AML-193 (cell line): ENCODE measurements around the gene ARL13A.
"Not testable (repeated sequence)": the region's sequence is repeated elsewhere in the genome, so short reads cannot be mapped to it uniquely, and the experiment has no call there.

Experiments used
- DNase-seq, 2 experiments: peaks; one replicate each; lab custom pipeline; 2025; lab: John Stamatoyannopoulos, UW

ARL13A gene

DNA sequence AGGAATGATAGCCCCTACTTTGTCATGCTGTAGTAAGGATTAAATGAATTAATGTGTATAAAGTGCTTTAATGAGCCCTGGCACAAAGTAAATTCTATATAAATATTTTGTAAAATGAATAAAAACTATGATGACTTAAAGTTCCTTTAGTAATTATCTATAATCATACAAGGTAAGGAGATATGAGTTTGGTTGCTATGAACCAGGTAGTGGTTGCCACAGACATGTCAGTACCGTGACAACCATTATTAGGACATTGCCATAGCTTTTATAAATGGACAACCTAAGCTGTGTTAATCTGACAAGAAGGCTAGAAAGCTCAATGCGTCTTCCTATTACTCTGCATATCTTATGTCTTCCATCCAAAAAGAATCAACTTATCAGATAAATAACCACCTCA is at the start of gene ARL13A:
Gene ARL13A, plus strand, starts transcription at position 301 of the 400 bp plus-strand sequence. CDS start 3,982 bp downstream, outside the sequence.
- no peak for DNase-seq

DNA sequence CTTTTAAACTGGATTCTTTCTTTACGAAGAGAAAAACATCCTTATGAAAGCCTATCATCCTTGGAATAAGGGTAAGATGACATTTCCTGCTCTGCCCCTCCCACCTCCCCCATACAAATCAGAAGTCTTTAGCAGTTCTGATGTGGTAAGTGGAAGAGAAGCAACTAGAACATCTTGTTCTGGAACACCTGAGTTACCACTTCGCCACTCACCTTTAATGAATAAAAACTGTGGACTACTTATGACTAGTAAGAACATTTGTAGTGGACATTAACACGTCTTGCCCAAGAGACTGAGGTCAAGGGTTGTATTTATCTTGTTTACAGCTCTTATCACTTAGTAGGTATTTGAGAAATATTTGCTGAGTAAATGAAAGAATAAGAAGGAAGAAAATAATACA is 45.1 kb upstream of the ARL13A start:
- no peak for DNase-seq

DNA sequence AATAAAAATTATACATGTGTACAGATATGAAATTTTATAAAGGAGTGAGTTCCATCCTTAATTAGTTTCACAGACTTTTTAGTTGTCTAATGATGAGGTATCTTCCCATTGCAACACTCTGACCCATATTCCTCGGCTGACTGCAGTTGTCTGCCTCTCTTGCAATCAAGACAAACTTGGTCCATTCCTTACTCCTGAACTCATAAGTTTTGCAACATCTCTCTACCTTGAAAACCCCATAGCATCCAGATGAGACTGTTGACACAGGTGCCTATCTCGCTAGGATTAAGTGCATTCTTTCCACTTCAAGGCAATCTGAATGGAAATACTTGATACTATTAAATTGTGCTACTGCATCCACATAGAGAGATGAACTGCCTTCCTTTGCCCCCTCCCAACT is 43.1 kb upstream of the ARL13A start:
- no peak for DNase-seq

DNA sequence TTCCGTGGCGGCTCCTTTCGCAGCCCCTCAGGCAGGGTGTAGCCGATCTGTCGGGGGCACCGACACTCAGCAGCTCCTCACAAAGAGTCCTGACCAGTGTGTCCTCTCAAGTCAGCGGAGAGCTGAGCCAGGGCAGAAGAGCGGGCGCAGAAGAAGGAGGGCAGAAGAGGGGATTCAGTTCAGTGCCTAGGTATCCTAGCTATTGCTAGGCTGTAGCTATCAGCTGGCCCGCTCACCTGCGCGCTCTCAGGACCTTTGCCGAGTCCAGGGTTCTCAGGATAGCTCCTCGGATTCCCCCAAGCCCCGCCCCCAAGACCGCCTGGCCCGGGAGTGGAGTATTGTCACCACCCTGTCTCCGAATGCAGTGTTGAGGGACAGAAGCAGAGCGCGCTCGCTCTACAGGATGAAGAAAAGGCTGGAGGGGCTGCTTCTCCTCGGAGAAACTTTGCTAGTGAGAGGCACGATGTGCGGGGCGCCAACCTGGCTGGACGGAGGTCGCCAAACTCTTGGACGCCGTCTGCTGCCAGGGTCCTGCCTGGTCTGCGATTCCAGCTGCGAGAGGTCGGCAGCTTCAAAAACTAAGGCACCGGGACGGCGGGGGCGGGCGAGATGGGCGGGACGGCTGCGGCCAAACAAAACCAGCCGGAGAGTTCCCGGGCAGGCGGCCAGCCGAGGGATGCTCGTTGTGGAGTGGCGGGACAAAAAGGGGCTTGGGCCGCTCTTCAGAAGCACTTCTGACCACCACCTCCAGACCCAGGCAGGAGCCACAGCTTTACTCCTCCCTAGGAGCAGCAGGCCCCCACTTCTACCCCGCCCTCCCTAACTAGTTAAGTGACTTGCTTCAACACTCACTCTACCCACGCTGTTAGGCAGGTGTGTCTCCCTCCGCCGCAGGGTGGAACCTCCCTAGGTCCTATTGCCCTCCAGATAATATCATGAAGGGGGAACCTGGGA is 40.6 kb upstream of the ARL13A start, which contains the start of gene XKRX:
Gene XKRX, minus strand, starts transcription at position 258 of the 954 bp plus-strand sequence. CDS start 613 bp downstream, outside the sequence.
- no peak for DNase-seq

DNA sequence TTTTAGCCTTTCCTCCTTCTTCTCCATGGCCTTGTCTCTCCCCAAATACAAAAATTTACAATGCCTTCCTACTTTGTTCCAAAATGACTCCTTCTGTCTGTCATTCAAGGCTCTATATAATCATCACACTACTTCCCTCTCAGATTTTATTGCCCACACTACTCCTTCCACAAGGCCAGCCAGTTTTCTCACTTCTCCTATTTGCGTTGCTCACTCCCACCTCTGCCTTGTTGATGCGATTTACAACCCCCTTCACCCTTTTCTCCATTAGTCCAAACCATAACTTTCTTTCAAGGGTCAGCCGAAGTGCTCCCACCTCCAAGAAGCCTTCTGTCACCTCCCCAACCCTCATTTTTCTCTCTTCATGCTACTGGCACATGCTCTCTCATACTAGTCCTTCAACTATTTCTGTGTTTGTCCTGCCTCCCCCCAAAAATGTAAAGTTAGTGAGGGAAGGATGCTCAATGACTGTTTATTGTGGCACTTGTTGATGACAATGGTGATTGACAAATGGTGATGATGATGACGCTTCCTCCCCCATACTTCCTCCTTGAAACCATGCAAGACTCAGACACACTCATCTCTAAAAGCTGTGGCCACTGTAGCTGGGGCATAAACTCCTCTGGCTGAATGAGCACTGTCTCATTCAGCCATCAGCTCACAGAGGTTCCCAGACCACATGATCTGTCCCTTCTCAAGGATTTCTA is 38.1 kb upstream of the ARL13A start:
- no peak for DNase-seq

DNA sequence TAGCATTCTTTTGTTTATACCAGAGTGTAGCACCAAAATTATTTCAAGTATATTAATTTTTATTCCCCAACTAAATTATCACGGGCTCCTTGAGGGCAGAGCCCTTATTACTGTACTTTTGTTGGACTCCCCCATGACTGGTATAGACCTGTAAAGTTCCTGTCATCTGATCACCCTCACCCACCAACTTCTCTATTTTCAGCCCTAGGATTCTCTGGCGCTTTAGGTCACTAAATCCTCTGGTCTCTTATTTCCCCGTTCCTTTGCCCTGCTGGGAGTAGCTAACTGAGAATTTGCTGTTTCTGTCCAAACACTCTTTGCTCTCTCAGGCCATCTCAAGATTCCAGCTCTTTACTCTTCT is 37.6 kb upstream of the ARL13A start:
- no peak for DNase-seq

DNA sequence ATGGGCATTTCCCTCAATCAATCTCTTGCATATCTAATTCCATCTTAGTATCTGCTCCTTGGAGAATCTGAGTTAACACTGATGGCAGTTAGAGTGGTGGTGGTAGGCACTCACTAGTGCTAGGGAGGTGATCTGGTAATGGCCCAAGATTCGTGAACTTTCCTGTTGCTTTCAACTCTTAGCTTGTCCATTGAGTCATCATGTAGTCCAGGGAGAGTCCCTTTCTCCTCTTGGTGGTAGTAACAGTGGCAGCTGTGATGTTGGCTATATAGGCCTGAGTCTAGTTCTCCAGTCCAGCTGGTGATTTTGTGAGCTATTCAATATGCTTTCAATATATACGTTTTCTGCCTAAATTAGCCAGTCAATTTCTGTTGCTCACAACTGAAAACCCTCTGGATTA is 33.7 kb upstream of the ARL13A start:
- DNase-seq, result no peak

DNA sequence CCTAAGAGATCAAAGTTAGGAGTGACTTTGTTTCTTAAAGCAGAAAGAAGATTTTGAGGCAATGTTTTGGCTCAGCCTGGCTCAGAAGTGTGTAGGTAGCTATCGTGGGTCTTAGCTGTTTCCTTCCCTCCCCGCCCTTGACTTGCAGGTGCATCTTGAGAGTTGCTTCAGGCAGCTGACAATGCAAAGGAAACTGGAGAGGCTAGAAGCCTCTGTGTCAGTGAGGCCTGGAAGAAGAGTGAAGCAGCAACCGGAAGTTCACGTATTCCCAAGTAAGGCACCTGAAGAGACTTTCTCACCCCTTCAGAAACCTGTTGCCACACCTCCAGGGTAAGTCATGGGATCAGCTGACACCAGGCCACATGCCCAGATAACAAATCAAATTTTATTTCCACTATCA is 30.2 kb upstream of the ARL13A start:
- DNase-seq, result no peak

DNA sequence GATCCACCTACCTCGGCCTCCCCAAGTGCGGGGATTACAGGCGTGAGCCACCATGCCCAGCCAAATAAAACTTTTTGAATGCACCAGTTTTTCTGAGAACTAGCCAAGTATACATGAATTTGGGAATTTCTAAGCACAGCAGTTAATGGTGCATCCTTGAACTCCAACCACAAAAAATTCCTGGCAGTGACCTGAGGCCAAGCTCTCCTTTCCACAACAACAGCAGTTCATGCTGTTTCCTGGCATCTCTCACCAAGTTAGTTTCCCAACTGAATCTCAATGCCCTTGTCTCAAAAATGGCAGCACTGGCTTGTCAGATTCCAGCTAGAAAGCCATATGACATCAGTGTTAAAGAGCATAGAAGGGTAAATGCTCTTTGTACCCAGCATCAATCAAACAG is 24.9 kb upstream of the ARL13A start:
- no peak for DNase-seq

DNA sequence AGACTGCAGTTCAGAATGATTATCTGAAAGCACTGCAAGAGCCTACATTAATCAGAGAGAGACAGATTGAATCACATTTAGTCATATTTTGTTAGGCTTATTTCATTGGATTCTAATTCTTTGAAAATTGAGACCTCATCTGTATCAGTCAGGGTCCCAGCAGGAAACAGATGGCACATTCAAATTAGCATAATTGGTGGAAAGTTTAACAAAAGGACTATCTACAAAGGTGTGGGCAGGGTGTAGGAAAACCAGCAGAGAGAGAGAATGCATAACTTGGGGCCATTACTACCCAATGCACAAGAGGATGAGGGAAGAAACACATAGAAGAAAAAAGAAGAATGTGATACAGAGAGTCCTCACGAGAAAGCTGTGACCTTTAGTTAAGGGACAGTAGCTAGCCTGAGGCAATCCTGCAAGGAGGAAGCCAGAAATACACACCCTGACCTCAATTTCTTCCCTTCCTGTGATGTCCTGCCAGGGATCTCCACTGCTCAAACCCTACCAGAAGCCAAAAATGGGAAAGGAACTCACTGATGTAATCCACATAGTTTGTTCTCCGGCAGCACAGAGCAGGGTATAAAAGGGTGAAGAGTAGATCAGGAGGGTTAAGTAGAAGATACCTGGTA is 23.1 kb upstream of the ARL13A start:
- no peak for DNase-seq

DNA sequence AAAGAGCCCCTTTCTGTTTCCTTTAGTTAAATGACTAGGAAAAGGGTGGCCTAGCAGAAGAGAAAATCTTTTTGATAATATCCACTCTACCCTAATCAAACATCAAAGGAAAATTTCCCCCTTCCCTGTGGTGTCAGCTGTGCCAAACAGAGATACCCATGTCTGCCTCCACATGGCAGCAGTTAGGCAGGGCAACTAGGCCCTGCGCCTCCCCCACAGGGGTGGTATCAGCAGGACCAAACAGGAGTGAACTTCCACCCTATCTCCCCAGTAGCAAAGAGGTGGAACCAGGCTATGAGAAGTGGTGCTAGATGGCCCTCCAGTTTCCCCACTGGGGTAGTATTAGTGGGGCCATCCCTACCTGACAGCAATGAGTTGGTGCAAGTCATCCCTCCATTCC is 21.0 kb upstream of the ARL13A start:
- no peak for DNase-seq

DNA sequence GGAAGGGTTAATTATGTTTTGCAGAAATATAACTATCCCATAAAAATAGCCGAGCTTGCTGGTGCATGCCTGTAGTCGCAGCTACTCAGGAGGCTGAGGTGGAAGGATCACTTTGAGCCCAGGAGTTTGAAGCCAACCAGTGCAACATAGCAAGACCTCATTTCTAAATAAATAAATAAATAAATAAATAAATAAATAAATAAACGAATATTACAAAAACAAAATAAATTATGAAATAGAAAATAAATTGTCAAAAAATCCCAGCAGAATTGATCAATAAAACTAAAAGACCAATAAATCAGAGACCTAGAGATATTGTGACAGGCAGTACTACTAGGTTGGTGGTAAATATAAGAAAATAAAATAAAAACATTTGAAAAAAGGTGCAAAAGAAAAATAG is 6.7 kb upstream of the ARL13A start:
- DNase-seq, result no peak

DNA sequence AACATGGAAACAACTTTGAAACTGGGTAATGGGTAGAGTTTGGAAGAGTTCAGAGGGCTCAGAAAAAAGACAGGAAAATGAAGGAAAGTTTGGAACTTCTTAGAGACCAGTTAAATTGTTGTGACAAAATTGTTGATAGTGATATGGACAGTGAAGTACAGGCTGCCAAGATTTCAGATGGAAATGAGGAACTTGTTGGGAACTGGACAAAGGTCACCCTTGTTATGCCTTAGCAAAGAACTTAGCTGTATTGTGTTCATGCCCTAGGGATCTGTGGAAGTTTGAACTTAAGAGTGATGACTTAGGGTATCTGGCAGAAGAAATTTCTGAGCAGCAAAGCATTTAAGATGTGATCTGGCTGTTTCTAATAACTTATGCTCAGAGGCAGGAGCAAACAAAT is 5.1 kb upstream of the ARL13A start:
- DNase-seq, result no peak

DNA sequence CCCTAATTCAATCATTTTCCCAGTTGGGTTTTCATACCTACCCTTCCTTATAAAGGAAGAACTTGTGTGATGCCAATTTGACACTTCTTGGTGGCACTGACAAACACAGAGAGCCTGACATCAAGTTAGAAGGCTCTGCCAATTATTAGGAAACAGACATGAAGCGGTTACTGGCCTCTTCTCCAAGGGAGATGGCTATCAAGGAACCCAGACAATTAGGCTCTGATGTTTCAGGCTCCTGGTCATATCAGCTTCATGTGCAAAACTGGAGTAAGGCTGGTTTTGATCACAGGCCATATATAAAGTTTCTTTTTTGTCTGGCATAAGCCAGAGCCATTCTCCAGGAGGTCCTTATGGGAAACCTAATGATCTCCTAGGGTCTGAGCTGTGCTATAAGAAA is 428 bp downstream of the ARL13A start:
- no peak for DNase-seq

DNA sequence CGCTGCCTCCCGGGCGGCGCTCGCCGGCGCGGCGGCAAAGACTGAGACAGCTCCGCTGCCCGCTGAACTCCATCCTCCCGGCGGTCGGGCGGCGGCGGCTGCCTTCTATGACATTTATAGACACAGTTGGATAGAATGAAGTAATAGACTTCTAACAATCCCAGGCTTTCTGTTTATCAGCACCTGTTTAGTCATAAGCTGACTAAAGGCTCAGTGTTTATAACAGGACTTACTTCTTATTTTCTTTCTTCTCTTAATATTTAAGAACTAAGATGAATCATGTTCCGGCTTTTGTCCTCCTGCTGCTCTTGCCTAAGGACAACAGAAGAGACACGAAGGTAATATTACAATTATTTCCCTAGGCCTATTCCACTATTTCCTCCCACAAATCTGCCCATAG is 3.9 kb downstream of the ARL13A start:
- no peak for DNase-seq

DNA sequence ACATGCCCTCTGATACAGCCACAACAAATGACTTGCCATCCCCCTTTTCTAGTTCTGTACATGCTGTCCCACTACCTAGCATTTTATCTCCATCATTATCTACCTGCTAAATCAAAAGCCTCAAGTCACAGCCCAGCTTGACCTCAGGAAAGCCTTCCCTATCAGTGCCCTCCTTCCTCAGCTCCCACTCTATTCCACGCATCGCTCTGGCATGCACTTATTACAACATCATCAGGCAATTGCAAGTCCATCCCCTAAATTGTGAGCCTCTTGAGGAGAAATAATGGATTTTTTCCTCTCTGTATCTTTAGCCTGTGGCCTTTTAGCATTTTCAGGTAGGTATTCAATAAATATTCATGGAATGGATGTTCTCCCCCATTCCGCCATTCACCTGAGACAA is 5.7 kb downstream of the ARL13A start:
- no peak for DNase-seq

DNA sequence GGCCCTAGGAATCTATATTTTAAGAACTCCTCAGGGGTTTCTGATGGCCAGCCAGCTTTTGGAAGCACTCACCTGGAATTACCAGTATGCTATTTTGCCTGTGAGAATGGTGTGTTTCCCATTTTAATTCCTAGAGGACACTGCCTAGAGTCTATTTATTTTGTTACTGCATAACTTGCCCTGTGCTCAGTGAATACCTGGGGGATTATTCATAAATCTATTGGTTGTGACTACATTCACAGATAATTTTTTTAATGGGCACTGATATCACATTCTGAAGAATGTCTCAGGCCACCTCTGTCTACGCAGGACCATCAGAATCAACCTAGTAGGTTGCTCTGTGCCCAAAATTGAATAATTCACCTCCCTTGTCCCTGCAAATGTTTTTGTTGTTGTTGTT is 6.7 kb downstream of the ARL13A start:
- DNase-seq, result no peak

DNA sequence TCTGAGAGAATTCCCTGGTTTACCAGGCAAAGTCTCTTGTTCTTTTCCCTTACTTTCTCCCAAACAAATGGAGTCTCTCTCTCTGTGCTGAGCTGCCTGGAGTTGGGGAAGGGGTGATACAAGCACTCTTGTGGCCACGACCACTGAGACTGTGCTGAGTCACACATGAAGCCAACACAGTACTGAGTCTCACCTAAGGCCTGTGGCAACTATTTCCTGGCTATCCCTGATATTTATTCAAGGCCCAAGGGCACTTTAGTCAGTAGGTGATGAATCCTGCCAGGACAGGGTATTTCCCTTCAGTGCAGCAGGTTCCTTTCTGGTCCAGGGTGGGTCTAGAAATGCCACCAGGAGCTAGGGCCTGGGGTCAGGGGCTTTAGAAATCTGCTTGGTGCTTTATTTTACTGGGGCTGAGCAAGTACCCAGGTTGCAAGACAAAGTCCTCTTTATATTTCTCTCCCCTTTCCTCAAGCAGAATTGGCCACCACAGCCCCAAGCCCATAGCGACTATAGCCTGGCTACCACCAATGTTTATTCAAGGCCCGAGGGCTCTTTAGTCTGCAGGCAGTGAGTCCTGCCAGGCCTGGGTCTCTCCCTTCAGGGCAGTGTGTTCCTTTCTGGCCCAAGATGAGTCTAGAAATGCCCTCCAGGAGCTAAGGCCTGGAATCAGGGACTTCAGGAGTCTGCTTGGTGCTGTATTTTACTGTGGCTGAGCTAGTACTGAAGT is 10.5 kb downstream of the ARL13A start:
- DNase-seq, result no peak

DNA sequence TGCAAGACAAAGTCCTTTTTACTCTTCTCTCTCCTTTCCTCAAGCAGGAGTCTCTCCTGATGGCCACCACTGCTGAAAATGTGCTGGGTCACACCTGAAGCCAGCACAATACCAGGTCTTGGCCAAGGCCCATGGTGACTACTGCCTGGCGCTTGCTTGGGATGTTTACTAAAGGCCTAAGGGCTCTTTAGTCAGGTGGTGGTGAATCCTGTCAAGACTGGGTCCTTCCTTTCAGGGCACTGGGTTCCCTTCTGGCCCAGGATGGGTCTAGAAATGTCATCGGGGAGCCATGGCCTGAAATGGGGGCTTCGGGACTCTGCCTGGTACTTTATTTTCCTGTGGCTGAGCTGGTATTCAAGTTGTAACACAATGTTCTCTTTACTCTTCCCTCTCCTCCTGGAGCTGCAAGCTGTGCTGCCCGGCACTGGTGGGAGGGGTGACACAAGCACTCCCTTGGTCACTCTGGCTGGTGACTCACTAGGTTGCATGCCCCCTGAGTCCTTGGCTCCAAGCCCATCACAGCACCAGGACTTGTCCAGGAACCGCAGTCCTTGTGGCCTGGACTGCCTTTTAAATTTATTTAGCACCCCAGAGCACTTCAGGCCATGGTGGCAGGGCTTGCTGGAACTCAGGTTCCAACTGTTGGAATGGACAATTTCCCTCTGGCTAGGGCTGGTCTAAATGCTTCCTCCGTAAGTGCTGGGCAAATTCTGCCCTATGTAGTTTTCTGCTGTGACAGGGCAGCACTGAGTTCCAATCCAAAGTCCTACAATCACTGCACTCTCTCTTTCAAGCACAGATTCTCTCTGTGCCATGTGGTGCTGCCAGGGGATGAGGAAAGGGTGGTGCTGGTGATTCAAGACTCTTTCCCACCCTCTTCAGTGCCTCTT is 11.3 kb downstream of the ARL13A start:
- DNase-seq, result no peak

DNA sequence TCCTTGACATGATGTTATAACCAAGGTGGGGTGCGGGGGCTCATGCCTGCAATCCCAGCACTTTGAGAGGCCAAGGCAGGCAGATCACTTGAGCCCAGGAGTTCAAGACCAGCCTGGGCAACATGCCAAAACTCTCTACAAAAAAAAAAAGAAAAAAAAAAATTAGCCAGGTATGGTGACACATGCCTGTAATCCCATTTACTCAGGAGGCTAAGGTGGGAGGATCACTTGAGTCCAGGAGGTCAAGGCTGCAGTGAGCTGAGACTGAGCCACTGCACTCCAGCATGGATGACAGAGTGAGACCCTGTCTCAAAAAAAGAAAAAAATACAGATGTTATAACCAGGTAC is 12.0 kb downstream of the ARL13A start:
- DNase-seq, result not testable (repeated sequence)

DNA sequence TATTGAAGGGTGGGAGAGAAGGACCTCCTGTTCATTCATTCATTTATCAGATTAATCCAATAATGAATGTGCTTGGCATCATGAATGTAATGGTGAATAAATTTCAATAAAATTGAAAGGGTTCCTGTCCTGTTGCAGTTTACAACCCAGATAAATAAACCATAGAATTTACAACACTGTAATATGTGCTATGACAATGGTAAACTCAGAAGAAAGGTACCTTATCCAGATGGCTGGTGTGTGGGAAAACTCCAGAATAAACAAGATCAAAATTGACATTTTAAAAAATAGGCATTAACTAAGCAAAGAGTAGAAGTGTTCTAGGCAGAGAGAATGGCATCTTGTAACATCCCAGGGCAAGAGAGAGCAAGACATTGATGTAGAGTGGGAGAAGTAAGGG is 15.3 kb downstream of the ARL13A start:
- no peak for DNase-seq
